SH-SY5Y (cell line): ENCODE results near the gene CROCC2.

ENCODE experiments used
- GATA2 ChIP-seq: IDR thresholded peaks from 2 replicates; pipeline ENCODE4 v1.6.1; 2011; ENCODE audit warnings: mild to moderate bottlenecking, low read depth, low read length
- GATA3 ChIP-seq: IDR thresholded peaks from 2 replicates; pipeline ENCODE4 v1.6.1; 2011; ENCODE audit warnings: low read depth, mild to moderate bottlenecking, low read length, moderate library complexity

GRCh38 chr2:241035142-241035817 lies 129.1 kb downstream of the CROCC2 start:
- TF ChIP-seq GATA2 (no peak), GATA3 (no peak)
